Astrocyte (in vitro differentiated cells and primary cell): ENCODE measurements around the gene ICE1. TPM values are rescaled to one million over a fixed set of nuclear protein-coding genes. Genes with fewer than 3 reads are reported as not detected.
A peak's percentile ranks its signal among the peaks of the same experiment; 100 is the strongest.
"Not testable (repeated sequence)": the region's sequence is repeated elsewhere in the genome, so short reads cannot be mapped to it uniquely, and the experiment has no call there.

Experiments
- DNase-seq: peaks from one replicate; pipeline ENCODE4 v3.0.0-alpha.2; 2010; ENCODE audit warnings: low read depth
- FAIRE-seq: peaks from 2 replicates; lab custom pipeline; 2011; peaks lifted over from hg19 to GRCh38; lab: Jason Lieb, UNC
- H2AFZ ChIP-seq: 2 replicates; pipeline ENCODE4 v1.6.0; 2012; ENCODE audit warnings: low read depth, low read length, inconsistent platforms
- H3K27ac ChIP-seq: 2 replicates; pipeline ENCODE4 v1.5.1; 2011; ENCODE audit warnings: low read depth, low read length, inconsistent platforms
- H3K27me3 ChIP-seq: 2 replicates; pipeline ENCODE4 v1.6.0; 2011; ENCODE audit warnings: low read length, inconsistent platforms; ENCODE audit not compliant: insufficient read depth
- H3K36me3 ChIP-seq: 2 replicates; pipeline ENCODE4 v1.5.1; 2011; ENCODE audit warnings: low read length, inconsistent platforms; ENCODE audit not compliant: insufficient read depth
- H3K4me1 ChIP-seq: 2 replicates; pipeline ENCODE4 v1.5.1; 2011; ENCODE audit warnings: low read length, inconsistent platforms; ENCODE audit not compliant: insufficient read depth
- H3K4me2 ChIP-seq: 2 replicates; pipeline ENCODE4 v1.6.0; 2012; ENCODE audit warnings: low read length, inconsistent platforms
- H3K4me3 ChIP-seq: 2 replicates; pipeline ENCODE4 v1.5.1; 2011; ENCODE audit warnings: low read depth, mild to moderate bottlenecking, low read length, inconsistent platforms; ENCODE audit not compliant: insufficient read depth
- H3K79me2 ChIP-seq: 2 replicates; pipeline ENCODE4 v1.6.0; 2012; ENCODE audit warnings: mild to moderate bottlenecking, low read length, inconsistent platforms; ENCODE audit not compliant: insufficient read depth
- H3K9ac ChIP-seq: 2 replicates; pipeline ENCODE4 v1.6.0; 2012; ENCODE audit warnings: mild to moderate bottlenecking, low read length, inconsistent platforms
- H3K9me3 ChIP-seq: 2 replicates; pipeline ENCODE4 v1.5.1; 2012; ENCODE audit warnings: low read depth, mild to moderate bottlenecking, low read length, inconsistent platforms; ENCODE audit not compliant: insufficient read depth
- H4K20me1 ChIP-seq: 2 replicates; pipeline ENCODE4 v1.6.0; 2012; ENCODE audit warnings: low read length, inconsistent platforms; ENCODE audit not compliant: insufficient read depth
- H3K27ac Mint-ChIP-seq: one replicate; pipeline ENCODE4 v1.8.0; 2021; ENCODE audit warnings: mild to moderate bottlenecking, mixed read lengths; ENCODE audit not compliant: unreplicated experiment
- H3K27me3 Mint-ChIP-seq: one replicate; pipeline ENCODE4 v1.8.0; 2021; ENCODE audit warnings: low read depth, mixed read lengths; ENCODE audit not compliant: unreplicated experiment
- H3K36me3 Mint-ChIP-seq: one replicate; pipeline ENCODE4 v1.8.0; 2021; ENCODE audit warnings: low read depth, mixed read lengths; ENCODE audit not compliant: unreplicated experiment
- H3K4me1 Mint-ChIP-seq: one replicate; pipeline ENCODE4 v1.8.0; 2021; ENCODE audit warnings: low read depth, mixed read lengths; ENCODE audit not compliant: unreplicated experiment
- H3K4me3 Mint-ChIP-seq: one replicate; pipeline ENCODE4 v1.8.0; 2021; ENCODE audit warnings: mild to moderate bottlenecking, moderate library complexity, mixed read lengths; ENCODE audit not compliant: unreplicated experiment
- H3K9me3 Mint-ChIP-seq: one replicate; pipeline ENCODE4 v1.8.0; 2021; ENCODE audit warnings: mild to moderate bottlenecking, mixed read lengths; ENCODE audit not compliant: unreplicated experiment
- EZH2 ChIP-seq: IDR thresholded peaks from 2 replicates; pipeline ENCODE4 v1.6.1; 2012; ENCODE audit warnings: mild to moderate bottlenecking, low read length, inconsistent platforms; ENCODE audit not compliant: insufficient read depth
- total RNA-seq: library from RNA; stranded (reverse); gene quantifications from 2 replicates; pipeline ENCODE4 v1.2.1, GENCODE V29; 2021
- TF ChIP-seq, protein P1 (sequence below): IDR thresholded peaks from 2 replicates; pipeline ENCODE4 v1.5.1; 2011; ENCODE audit warnings: low read depth, mild to moderate bottlenecking, inconsistent platforms, low read length, moderate library complexity; ENCODE audit not compliant: insufficient read depth

The ICE1 gene
- total RNA-seq, 1 donor from 2014 or later = 40.3 TPM

DNA sequence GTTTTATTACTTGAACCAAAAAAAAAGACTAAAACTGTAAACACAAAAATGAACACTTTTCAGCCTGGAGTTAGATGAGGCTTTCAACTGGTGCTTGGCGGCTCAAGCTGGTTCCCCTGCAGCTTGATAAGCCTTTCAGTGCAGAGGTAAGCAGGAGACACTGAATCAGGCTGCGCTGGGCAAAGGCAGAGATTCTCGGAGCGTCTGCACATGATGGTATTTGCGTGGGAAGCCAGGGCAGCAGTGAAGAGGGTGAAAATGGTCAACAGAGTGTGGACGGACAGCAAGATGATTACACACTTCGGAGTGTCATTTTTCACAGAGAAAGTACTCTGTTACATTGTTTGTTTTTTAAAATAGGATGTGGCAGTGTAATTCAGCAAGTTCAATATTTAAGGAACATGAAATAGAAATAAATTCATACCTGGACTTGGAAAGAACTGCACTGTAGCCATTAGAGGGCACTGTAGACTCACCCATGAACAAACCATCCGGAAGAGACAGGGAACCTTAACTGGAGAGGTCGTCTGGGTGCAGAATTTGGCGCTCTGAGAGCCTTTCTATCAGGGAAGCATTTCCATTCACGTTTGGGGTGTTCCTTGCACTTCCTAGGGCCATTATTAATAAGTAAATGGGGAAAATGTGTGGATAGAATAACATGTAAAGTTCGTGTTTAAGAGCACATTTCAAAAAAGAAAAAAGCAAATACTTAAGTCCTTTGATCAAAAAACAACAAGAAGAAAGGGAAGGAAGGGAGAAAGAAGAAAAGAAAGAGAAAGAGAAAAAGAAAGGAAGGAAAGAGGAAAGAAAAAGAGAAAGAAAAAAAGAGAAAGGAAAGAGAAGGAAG, 69.8 kb downstream of the ICE1 start:
- Histone ChIP-seq H3K4me1 (peaks cover 8% of the 10 kb centered on the region), H3K79me2 (no peaks in the 10 kb centered on the region), H3K4me2 (peak overlapping the region; percentile 31), H3K9me3 (no peaks in the 10 kb centered on the region), H3K4me3 (no peak overlapping the region), H3K27me3 (peaks cover 3% of the 10 kb centered on the region), H3K9ac (no peak overlapping the region), H2AFZ (no peak overlapping the region), H3K36me3 (peaks cover 16% of the 10 kb centered on the region), H3K27ac (no peak overlapping the region), H4K20me1 (peaks cover 13% of the 10 kb centered on the region)
- DNase-seq (peak; percentile 35), FAIRE-seq (no peak)
- no peak for TF ChIP-seq EZH2
- TF ChIP-seq, protein P1, sequence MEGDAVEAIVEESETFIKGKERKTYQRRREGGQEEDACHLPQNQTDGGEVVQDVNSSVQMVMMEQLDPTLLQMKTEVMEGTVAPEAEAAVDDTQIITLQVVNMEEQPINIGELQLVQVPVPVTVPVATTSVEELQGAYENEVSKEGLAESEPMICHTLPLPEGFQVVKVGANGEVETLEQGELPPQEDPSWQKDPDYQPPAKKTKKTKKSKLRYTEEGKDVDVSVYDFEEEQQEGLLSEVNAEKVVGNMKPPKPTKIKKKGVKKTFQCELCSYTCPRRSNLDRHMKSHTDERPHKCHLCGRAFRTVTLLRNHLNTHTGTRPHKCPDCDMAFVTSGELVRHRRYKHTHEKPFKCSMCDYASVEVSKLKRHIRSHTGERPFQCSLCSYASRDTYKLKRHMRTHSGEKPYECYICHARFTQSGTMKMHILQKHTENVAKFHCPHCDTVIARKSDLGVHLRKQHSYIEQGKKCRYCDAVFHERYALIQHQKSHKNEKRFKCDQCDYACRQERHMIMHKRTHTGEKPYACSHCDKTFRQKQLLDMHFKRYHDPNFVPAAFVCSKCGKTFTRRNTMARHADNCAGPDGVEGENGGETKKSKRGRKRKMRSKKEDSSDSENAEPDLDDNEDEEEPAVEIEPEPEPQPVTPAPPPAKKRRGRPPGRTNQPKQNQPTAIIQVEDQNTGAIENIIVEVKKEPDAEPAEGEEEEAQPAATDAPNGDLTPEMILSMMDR = peak; percentile 82
- Mint-ChIP-seq H3K4me1 (peaks cover 14% of the 10 kb centered on the region), H3K4me3 (no peak overlapping the region), H3K36me3 (peaks cover 2% of the 10 kb centered on the region), H3K27me3 (peaks cover 7% of the 10 kb centered on the region), H3K9me3 (no peaks in the 10 kb centered on the region), H3K27ac (no peak overlapping the region)

DNA sequence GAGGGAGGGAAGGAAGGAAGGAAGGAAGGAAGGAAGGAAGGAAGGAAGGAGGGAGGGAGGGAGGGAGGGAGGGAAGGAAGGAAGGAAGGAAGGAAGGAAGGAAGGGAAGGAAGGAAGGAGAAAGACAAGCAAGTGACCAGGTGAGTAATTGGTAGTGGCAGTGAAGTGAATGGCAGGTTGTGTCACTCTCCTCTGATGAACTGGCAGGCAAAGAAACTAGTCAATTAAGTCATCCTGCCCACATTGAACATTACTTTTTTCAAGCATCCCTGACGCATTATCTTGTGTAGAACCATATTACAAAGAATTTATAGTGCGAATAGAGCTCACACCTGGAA, 70.4 kb downstream of the ICE1 start:
- not testable (repeated sequence) for H3K27me3 Mint-ChIP-seq, DNase-seq, FAIRE-seq, H3K4me2 ChIP-seq, H3K9me3 ChIP-seq, H3K27ac ChIP-seq, H2AFZ ChIP-seq, H4K20me1 ChIP-seq, H3K4me1 ChIP-seq, H3K9me3 Mint-ChIP-seq, H3K9ac ChIP-seq, H3K79me2 ChIP-seq, H3K27me3 ChIP-seq, H3K27ac Mint-ChIP-seq, H3K36me3 Mint-ChIP-seq, H3K4me3 Mint-ChIP-seq, H3K4me3 ChIP-seq
- peaks cover 16% of the 10 kb centered on the region for H3K36me3 ChIP-seq
- H3K4me1 Mint-ChIP-seq = peaks cover 14% of the 10 kb centered on the region

DNA sequence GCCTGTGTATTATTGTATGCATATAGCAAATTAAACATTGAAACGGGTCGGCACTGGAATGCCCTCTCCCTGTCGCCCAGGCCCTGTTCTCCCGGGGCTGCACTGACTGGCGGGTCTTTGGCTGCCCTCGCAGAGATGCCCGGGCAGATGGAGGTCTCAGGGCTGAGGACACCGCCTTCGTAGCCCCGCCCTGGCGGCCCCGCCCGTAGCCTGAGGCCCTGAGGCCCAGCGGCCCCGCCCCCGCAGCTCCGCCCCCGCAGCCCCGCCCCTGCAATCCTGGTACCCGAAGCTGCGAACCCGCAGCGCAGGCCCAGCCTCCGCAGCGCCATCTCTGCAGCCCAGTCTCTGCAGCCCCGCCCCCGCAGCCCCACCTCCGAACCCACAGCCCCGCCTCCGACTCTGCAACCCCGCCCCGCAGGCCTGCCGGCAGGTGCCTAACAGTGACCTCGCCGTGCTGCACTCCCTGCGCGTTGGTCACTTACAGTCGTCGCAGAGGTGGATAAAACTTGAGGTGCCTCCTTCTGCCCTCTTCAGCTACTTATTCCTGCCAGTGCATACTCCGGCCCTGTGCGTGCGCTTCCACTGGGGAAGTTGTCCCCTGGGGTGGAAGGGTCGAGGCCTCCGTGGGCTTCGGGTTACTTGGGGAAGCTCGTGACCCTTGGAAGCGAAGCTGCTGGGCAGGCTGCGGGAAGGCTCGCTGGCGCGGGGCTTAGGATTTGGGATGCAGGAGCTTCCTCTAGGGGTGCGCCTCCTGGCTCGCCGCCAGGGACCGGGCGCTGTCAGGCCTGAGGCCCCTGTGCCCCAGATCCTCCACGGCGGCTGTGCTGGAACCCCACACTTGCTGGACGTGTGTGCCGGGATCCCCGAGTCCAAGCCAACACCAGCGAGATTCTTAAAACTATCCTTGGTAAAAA, 72.3 kb downstream of the ICE1 start:
- FAIRE-seq = no peak
- H2AFZ ChIP-seq = no peak overlapping the region
- H3K4me3 Mint-ChIP-seq = no peak overlapping the region
- H3K4me3 ChIP-seq = no peak overlapping the region
- H3K4me1 ChIP-seq = peaks cover 8% of the 10 kb centered on the region
- no peak overlapping the region for H3K27ac Mint-ChIP-seq
- DNase-seq = peak; percentile 20
- peaks cover 11% of the 10 kb centered on the region for H3K27me3 Mint-ChIP-seq
- no peak overlapping the region for H3K9ac ChIP-seq
- H3K79me2 ChIP-seq = no peaks in the 10 kb centered on the region
- TF ChIP-seq EZH2 = no peak
- TF ChIP-seq, protein P1 = no peak
- peaks cover 14% of the 10 kb centered on the region for H3K4me1 Mint-ChIP-seq
- H3K27me3 ChIP-seq = peaks cover 3% of the 10 kb centered on the region
- no peaks in the 10 kb centered on the region for H3K36me3 Mint-ChIP-seq
- H3K36me3 ChIP-seq = peaks cover 7% of the 10 kb centered on the region
- no peaks in the 10 kb centered on the region for H3K9me3 ChIP-seq
- no peaks in the 10 kb centered on the region for H3K9me3 Mint-ChIP-seq
- peaks cover 8% of the 10 kb centered on the region for H4K20me1 ChIP-seq
- H3K4me2 ChIP-seq = peak overlapping the region; percentile 68
- H3K27ac ChIP-seq = no peak overlapping the region
